HepG2 (cell line): ENCODE measurements around the gene HYAL1. TPM values are rescaled to one million over a fixed set of nuclear protein-coding genes. Genes with fewer than 3 reads are reported as not detected.
A peak's percentile ranks its signal among the peaks of the same experiment; 100 is the strongest.

Source experiments
- CAMTA2 ChIP-seq: sonication (generic); formaldehyde crosslinking; IDR thresholded peaks from 2 replicates; pipeline ENCODE4 v1.4.0; 2020; ENCODE audit warnings: mild to moderate bottlenecking, missing genetic modification reagents, borderline replicate concordance
- CCDC6 ChIP-seq: sonication (generic); formaldehyde crosslinking; IDR thresholded peaks from 2 replicates; pipeline ENCODE4 v1.8.1; 2022; ENCODE audit warnings: mild to moderate bottlenecking, missing genetic modification reagents, moderate library complexity
- DBP ChIP-seq: sonication (generic); formaldehyde crosslinking; IDR thresholded peaks from 2 replicates; pipeline ENCODE4 v1.4.0; 2020; ENCODE audit warnings: missing genetic modification reagents; ENCODE audit errors: not compliant biosample characterization
- DRAP1 ChIP-seq: IDR thresholded peaks from 2 replicates; pipeline ENCODE4 v1.6.1; 2016; ENCODE audit warnings: missing genetic modification reagents, missing compliant biosample characterization
- EED ChIP-seq: sonication (generic); formaldehyde crosslinking; IDR thresholded peaks from 2 replicates; pipeline ENCODE4 v1.5.0; 2020; ENCODE audit warnings: mild to moderate bottlenecking, missing genetic modification reagents
- HES4 ChIP-seq: sonication (generic); formaldehyde crosslinking; IDR thresholded peaks from 2 replicates; pipeline ENCODE4 v1.9.0; 2021; ENCODE audit warnings: mild to moderate bottlenecking, missing genetic modification reagents, borderline replicate concordance
- HNRNPL ChIP-seq: fragments of 200-400 bp; formaldehyde crosslinking; IDR thresholded peaks from 2 replicates; pipeline ENCODE4 v1.6.1; 2017; ENCODE audit warnings: mild to moderate bottlenecking, low read depth, low read length
- NBN ChIP-seq: fragments of 450-650 bp; conservative IDR thresholded peaks from 2 replicates; pipeline ENCODE4 v1.6.1; 2017
- PRDM10 ChIP-seq: sonication (generic); formaldehyde crosslinking; IDR thresholded peaks from 2 replicates; pipeline ENCODE4 v1.4.0; 2020; ENCODE audit warnings: low read depth, missing genetic modification reagents
- RFX5 ChIP-seq: IDR thresholded peaks from 2 replicates; pipeline ENCODE4 v1.6.1; 2011; ENCODE audit warnings: low read depth, low read length, improper control_type of control experiment
- SMYD3 ChIP-seq: sonication (generic); formaldehyde crosslinking; IDR thresholded peaks from 2 replicates; pipeline ENCODE4 v1.8.1; 2023; ENCODE audit warnings: mild to moderate bottlenecking, missing genetic modification reagents
- SP1 ChIP-seq, 2 experiments: fragments of 450-650 bp in 1 of 2; sonication (generic) in 1 of 2; formaldehyde crosslinking in 1 of 2; IDR thresholded peaks; 2 replicates each; pipeline versions ENCODE4 v1.4.0 to v1.6.1; 2016 to 2020; ENCODE audit warnings: missing genetic modification reagents in 1 of 2
- TCF7L2 ChIP-seq: IDR thresholded peaks from 2 replicates; pipeline ENCODE4 v1.6.1; 2011; ENCODE audit warnings: mild to moderate bottlenecking, low read depth, low read length, moderate library complexity
- TOE1 ChIP-seq: sonication (generic); formaldehyde crosslinking; IDR thresholded peaks from 2 replicates; pipeline ENCODE4 v1.4.0; 2020; ENCODE audit warnings: mild to moderate bottlenecking, missing genetic modification reagents
- ZBTB38 ChIP-seq: sonication (generic); formaldehyde crosslinking; IDR thresholded peaks from 2 replicates; pipeline ENCODE4 v1.5.1; 2020; ENCODE audit warnings: mild to moderate bottlenecking, missing genetic modification reagents
- ZBTB8A ChIP-seq: sonication (generic); formaldehyde crosslinking; IDR thresholded peaks from 2 replicates; pipeline ENCODE4 v1.4.0; 2020; ENCODE audit warnings: mild to moderate bottlenecking, low read depth, missing genetic modification reagents, borderline replicate concordance
- ZEB1 ChIP-seq: IDR thresholded peaks from 2 replicates; pipeline ENCODE4 v1.6.1; 2012; ENCODE audit warnings: mild to moderate bottlenecking, low read depth, inconsistent platforms; ENCODE audit not compliant: insufficient replicate concordance
- ZFAT ChIP-seq: sonication (generic); formaldehyde crosslinking; conservative IDR thresholded peaks from 2 replicates; pipeline ENCODE4 v1.8.1; 2023; ENCODE audit warnings: missing genetic modification reagents, inconsistent platforms
- ZGPAT ChIP-seq: IDR thresholded peaks from 2 replicates; pipeline ENCODE4 v1.6.1; 2016; ENCODE audit warnings: mild to moderate bottlenecking
- ZNF414 ChIP-seq: sonication (generic); formaldehyde crosslinking; IDR thresholded peaks from 2 replicates; pipeline ENCODE4 v1.5.0; 2020; ENCODE audit warnings: missing genetic modification reagents
- ZNF577 ChIP-seq: sonication (generic); formaldehyde crosslinking; IDR thresholded peaks from 2 replicates; pipeline ENCODE4 v1.4.0; 2020; ENCODE audit warnings: mild to moderate bottlenecking, low read depth, missing genetic modification reagents, borderline replicate concordance
- ZNF883 ChIP-seq: sonication (generic); formaldehyde crosslinking; IDR thresholded peaks from 2 replicates; pipeline ENCODE4 v1.5.1; 2020; ENCODE audit warnings: mild to moderate bottlenecking, missing genetic modification reagents; ENCODE audit errors: not compliant biosample characterization
- polyA plus RNA-seq, 8 experiments: library from polyadenylated mRNA; depleted of rRNA in 3 of 8; stranded (reverse) in 7 of 8; unstranded in 1 of 8; fragments of >200 nt; fragmentation: Illumina TruSeq in 4 of 8; extraction: Trizol in 4 of 8; gene quantifications; 2 replicates each; pipeline versions ENCODE4 v1.2.1 to v1.2.3, GENCODE V29; 2011 to 2016; ENCODE audit warnings: low read depth in 4 of 8, missing spikeins in 1 of 8, mixed read lengths in 1 of 8; ENCODE audit not compliant: insufficient read depth in 1 of 8
- total RNA-seq, 5 experiments: library from RNA; depleted of rRNA; stranded (reverse); fragments of >200 nt; fragmentation: Illumina TruSeq; extraction: Trizol; gene quantifications; 2 replicates each; pipeline ENCODE4 v1.2.3, GENCODE V29; 2016; ENCODE audit warnings: low read depth in 1 of 5

Gene HYAL1
- total and polyA plus RNA-seq, 2 of the 13 experiments (the other 11 are each of a cell fraction or from before 2014, with no cell fraction given): 76.5 to 193 TPM

GRCh38 chr3:50303013-50303815 is at the start of gene HYAL1 (continued):
- peak; percentile 84 for TF ChIP-seq ZGPAT (CRISPR knock-in tag)
- peak; percentile 68; the same call in 1 of the 2 replicates for TF ChIP-seq ZNF414
- TF ChIP-seq TCF7L2: no peak
- no peak for TF ChIP-seq NBN
- peak; percentile 19; the same call in 1 of the 2 replicates for TF ChIP-seq ZBTB38
- TF ChIP-seq SP1 (IDR thresholded peaks at IDR 0.05): no peak
- TF ChIP-seq SP1 (CRISPR knock-in tag; IDR thresholded peaks at IDR 0.05): peak; percentile 80
- TF ChIP-seq DRAP1 (CRISPR knock-in tag): peak; percentile 99
- peak; percentile 80 for TF ChIP-seq DBP
- peak; percentile 96 for TF ChIP-seq SMYD3 (CRISPR knock-in tag)
- peak; percentile 53; the same call in 1 of the 2 replicates for TF ChIP-seq TOE1 (CRISPR knock-in tag)
- TF ChIP-seq HNRNPL: peak; percentile 78; the same call in 1 of the 2 replicates
- no peak for TF ChIP-seq ZFAT
- no peak for TF ChIP-seq ZBTB8A (CRISPR knock-in tag)
- TF ChIP-seq ZEB1: no peak
- TF ChIP-seq PRDM10 (CRISPR knock-in tag): peak; percentile 82; the same call in 1 of the 2 replicates
- peak; percentile 80; the same call in 1 of the 2 replicates for TF ChIP-seq HES4 (CRISPR knock-in tag)
- 0 out of 2 replicates have a peak, but pooled peaks have one; percentile 57 for TF ChIP-seq EED
- TF ChIP-seq RFX5: no peak
- TF ChIP-seq CCDC6 (CRISPR knock-in tag): peak; percentile 79
- peak; percentile 81; the same call in 1 of the 2 replicates for TF ChIP-seq CAMTA2 (CRISPR knock-in tag)
- peak; percentile 59 for TF ChIP-seq ZNF883 (CRISPR knock-in tag)
- no peak for TF ChIP-seq ZNF577
